HG03558 (cell line): Measurements from ENCODE around the gene CIRBP.

ENCODE experiments used
- ATAC-seq: cut with Tn5 transposase; IDR thresholded peaks from one replicate; pipeline ENCODE4 v1.9.1; 2021; ENCODE audit warnings: moderate number of reproducible peaks; ENCODE audit not compliant: unreplicated experiment; ENCODE audit errors: extremely low read depth

The CIRBP gene

DNA sequence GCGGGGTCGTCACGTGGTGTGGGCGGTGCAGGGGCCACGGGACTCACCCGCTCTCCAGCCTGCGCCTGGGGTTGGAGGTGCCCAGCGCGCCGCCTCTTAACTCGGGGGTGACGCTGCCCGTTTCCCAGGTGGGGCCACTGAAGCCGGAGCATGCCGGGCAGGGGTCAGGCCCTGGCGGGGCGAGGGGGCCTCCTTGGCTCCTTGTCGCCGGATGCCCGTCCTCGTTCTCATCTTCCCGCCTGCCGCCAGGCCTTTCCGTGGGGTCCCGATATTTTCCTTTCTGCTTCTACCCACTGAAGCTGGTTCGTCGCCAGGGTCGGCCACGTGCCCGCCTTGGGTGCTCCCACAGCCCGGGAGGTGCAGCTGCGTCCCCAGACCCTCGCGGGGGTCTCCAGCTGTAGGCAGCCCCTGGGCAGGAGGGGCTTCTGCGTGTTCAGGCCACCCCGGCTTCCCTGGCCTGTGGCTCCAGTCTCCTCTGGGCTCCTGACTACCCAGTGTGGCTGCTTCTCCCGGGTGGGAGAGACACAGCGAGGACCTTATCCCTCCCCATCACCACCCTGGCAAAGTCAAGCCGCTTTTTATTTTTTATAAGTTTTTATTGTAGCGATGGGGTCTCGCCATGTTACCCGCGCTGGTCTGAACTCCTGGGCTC lies 7.0 kb downstream of the CIRBP start:
- no peak for ATAC-seq

DNA sequence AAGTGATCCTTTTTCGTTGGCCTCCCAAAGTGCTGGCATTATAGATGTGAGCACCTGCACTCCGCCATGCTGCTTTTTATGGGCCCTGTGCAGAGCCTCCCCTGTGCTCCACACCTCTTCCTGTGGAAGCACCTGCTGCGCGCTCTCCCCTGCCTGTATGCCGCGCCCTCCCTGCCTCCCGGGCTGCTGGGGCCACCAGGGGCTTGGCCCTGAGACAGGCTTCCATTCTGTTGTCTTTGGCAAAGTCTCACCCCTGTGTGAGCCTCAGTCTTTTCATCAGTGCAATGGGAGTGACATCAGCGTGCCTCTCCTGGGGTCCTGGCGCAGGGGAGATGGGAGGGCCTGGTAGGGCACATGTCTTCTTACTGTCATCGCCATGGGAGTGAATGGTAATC lies 7.5 kb downstream of the CIRBP start:
- ATAC-seq: no peak

DNA sequence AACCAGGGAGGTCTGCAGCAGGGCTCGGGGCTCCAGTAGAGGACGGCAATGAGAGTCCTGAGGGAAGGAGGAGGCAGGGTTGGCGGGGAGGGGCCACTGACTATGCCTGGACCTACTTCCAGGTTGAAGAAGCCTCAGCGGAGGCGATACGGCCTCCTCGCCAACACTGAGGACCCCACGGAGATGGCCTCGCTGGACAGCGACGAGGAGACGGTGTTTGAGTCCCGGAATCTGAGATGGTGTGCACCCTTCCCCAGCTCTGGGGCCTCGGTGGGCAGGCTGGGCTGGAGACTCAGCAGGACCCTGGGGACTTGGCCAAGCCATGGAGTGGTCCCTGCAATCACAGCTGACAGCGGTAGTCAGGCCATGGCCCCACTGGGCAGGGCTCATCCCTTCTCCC lies 7.9 kb downstream of the CIRBP start:
- no peak for ATAC-seq

- no peak for ATAC-seq
Measured at GRCh38 chr19:1278074-1278473, 8.9 kb downstream of the CIRBP start.

GRCh38 chr19:1278713-1279660 lies 9.9 kb downstream of the CIRBP start:
- ATAC-seq: no peak

GRCh38 chr19:1279782-1280341 lies 10.7 kb downstream of the CIRBP start:
- no peak for ATAC-seq

GRCh38 chr19:1280636-1281568 lies 11.8 kb downstream of the CIRBP start:
- no peak for ATAC-seq

GRCh38 chr19:1281569-1282287 lies 12.6 kb downstream of the CIRBP start:
- ATAC-seq: no peak

DNA sequence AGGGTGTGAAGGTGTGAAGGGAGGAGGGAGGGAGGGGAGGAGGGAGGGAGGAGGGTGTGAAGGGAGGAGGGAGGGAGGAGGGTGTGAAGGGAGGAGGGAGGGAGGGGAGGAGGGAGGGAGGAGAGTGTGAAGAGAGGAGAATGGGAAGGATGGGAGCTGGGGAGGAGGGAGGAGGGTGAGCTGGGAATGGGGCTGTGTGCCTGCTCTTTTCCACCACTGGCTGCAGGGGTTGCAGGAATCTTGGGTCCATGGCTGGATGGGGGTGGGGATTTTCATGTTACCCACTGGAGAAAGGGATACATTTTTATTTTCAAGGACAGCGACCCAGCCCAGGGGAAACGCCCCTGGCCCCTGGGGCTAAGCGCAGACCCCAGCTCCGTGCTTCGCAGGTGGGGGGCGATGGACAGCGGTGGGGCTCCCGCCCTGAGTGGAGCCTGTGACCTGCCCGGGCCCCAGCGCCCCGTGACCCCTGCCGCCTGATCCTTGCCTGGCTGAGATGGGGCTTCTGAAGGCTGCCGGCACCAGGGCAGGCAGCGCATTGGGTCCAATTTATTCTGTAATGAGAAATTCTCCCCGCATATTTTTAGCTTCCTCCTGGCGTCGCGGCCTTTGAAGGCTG lies 13.6 kb downstream of the CIRBP start:
- ATAC-seq: no peak

GRCh38 chr19:1283207-1283916 lies 14.2 kb downstream of the CIRBP start:
- no peak for ATAC-seq

- no peak for ATAC-seq
Measured at GRCh38 chr19:1283917-1284292, 14.8 kb downstream of the CIRBP start.

- no peak for ATAC-seq
Measured at GRCh38 chr19:1284293-1284978, 15.3 kb downstream of the CIRBP start.

GRCh38 chr19:1284979-1285736 lies 16.0 kb downstream of the CIRBP start:
- ATAC-seq: no peak

DNA sequence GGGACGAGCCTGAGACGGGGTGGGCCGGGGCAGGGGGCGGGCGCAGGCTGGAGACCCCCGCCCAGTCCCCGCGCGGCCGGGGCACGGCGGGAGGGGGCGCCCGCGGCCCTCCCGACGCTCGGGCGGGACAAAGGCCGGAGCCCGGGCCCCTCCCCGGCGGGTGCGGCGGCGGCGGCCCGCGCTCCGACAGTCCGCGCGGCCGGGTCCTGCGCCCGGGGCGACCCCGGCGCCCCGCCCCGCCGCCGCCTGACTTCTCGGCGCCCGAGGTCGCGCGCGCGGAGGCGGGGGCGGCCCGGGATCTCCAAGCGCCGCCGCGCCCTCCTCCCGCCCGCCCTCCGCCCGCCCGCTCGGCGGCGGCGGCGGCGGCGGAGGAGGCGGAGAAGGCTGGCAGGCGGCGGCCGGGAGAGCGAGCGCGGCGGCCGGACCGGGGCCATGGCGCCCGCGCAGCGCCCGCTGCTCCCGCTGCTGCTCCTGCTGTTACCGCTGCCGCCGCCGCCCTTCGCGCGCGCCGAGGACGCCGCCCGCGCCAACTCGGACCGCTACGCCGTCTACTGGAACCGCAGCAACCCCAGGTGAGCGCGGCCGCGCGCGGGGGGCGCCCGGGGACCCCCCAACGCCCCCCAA lies 16.7 kb downstream of the CIRBP start, which contains the start of gene EFNA2:
EFNA2 (plus strand) TSS at position 137 of the 624 bp plus-strand sequence; CDS start at position 433, 296 bp downstream.
- no peak for ATAC-seq

DNA sequence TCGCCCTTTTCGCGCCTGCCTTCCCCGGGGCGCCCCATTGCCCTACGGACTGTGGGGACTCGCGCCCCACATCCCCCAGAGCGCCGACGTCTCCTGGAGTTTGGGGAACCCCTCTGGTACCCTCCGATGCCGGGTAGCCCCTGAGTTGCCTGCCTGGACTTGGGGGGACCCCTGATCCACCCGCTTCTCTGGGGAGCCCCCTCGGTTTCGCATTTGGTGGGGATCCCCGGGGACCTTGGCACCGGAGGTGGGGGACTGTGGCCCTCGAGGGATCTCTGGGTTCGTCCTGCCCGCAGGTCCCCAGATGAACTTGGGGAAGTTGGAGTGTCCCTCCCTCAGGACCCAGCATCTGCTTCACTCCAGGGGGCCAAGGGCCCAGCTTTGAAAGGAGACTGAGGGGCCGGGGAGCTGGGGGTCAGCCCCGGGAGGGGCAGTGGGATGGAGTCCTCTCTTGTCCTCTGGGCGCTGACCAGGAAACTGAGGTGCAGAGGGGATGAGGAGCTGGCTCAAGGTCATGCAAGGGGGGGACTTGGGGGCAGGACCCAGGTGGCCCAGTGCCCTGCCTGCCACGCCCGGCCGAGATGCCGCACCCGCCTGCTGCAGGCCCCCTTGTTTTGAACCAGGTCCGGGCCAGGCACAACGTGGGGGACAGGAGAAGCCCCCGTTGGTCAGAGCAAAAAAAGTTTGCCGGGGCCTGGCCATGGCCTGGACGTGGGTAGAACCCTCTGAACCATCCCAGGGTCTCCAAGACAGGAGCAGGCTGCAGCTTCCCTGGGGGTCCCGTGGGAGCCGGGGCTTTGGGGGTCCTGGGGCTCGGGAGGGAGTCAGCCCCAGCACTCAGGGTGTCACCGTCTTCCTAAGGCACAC lies 17.6 kb downstream of the CIRBP start:
- no peak for ATAC-seq
